ENCODE measurements around the gene COL27A1.

Gene COL27A1

GRCh38 chr9:114356792-114357191 is 201.5 kb downstream of the COL27A1 start:
- Histone ChIP-seq H2AFZ (ENCODE audit: low read depth) (no peak overlapping the region), H3K36me3 (ENCODE audit: insufficient read depth) (peaks cover 20% of the 10 kb centered on the region), H3K9ac (no peak overlapping the region), H3K79me2 (ENCODE audit: insufficient read depth, low read depth) (no peaks in the 10 kb centered on the region), H3K4me3 (IDR thresholded peaks at IDR 0.05; ENCODE audit: insufficient read depth, low read depth, low read length) (no peak overlapping the region), H3K27ac (no peak overlapping the region), H3K4me1 (ENCODE audit: low read depth, poor library complexity, severe bottlenecking) (peaks cover 6% of the 10 kb centered on the region), H3K4me2 (no peak overlapping the region), H3K27me3 (ENCODE audit: insufficient read depth, low read depth) (no peaks in the 10 kb centered on the region), H4K20me1 (ENCODE audit: insufficient read depth) (no peaks in the 10 kb centered on the region)
- TF ChIP-seq CTCF (conservative IDR thresholded peaks at IDR 0.05; ENCODE audit: low read depth, low read length): no peak

GRCh38 chr9:114357360-114357759 is 202.0 kb downstream of the COL27A1 start:
- Histone ChIP-seq H4K20me1 (ENCODE audit: insufficient read depth) (no peaks in the 10 kb centered on the region), H3K36me3 (ENCODE audit: insufficient read depth) (peaks cover 24% of the 10 kb centered on the region), H3K79me2 (ENCODE audit: insufficient read depth, low read depth) (no peaks in the 10 kb centered on the region), H3K4me1 (ENCODE audit: low read depth, poor library complexity, severe bottlenecking) (peaks cover under 1% of the 10 kb centered on the region), H3K4me2 (no peak overlapping the region), H3K9ac (no peak overlapping the region), H2AFZ (ENCODE audit: low read depth) (no peak overlapping the region), H3K27ac (no peak overlapping the region), H3K27me3 (ENCODE audit: insufficient read depth, low read depth) (no peaks in the 10 kb centered on the region), H3K4me3 (IDR thresholded peaks at IDR 0.05; ENCODE audit: insufficient read depth, low read depth, low read length) (no peak overlapping the region)
- no peak for TF ChIP-seq CTCF (conservative IDR thresholded peaks at IDR 0.05; ENCODE audit: low read depth, low read length)

- Histone ChIP-seq H3K27me3 (ENCODE audit: insufficient read depth, low read depth) (no peaks in the 10 kb centered on the region), H3K79me2 (ENCODE audit: insufficient read depth, low read depth) (no peaks in the 10 kb centered on the region), H3K4me1 (ENCODE audit: low read depth, poor library complexity, severe bottlenecking) (peaks cover 1% of the 10 kb centered on the region), H3K4me3 (IDR thresholded peaks at IDR 0.05; ENCODE audit: insufficient read depth, low read depth, low read length) (no peak overlapping the region), H2AFZ (ENCODE audit: low read depth) (no peak overlapping the region), H4K20me1 (ENCODE audit: insufficient read depth) (no peaks in the 10 kb centered on the region), H3K27ac (no peak overlapping the region), H3K4me2 (no peak overlapping the region), H3K36me3 (ENCODE audit: insufficient read depth) (peaks cover 25% of the 10 kb centered on the region), H3K9ac (no peak overlapping the region)
- no peak for TF ChIP-seq CTCF (conservative IDR thresholded peaks at IDR 0.05; ENCODE audit: low read depth, low read length)
Measured at GRCh38 chr9:114357911-114358328, 202.6 kb downstream of the COL27A1 start.

- TF ChIP-seq CTCF (conservative IDR thresholded peaks at IDR 0.05; ENCODE audit: low read depth, low read length): no peak
- H2AFZ ChIP-seq (ENCODE audit: low read depth): no peak overlapping the region
- H3K9ac ChIP-seq: no peak overlapping the region
- H3K27ac ChIP-seq: no peak overlapping the region
- H3K27me3 ChIP-seq (ENCODE audit: insufficient read depth, low read depth): no peaks in the 10 kb centered on the region
- H3K36me3 ChIP-seq (ENCODE audit: insufficient read depth): peaks cover 25% of the 10 kb centered on the region
- no peak overlapping the region for H3K4me3 ChIP-seq (IDR thresholded peaks at IDR 0.05; ENCODE audit: insufficient read depth, low read depth, low read length)
- no peak overlapping the region for H3K4me2 ChIP-seq
- no peaks in the 10 kb centered on the region for H4K20me1 ChIP-seq (ENCODE audit: insufficient read depth)
- peaks cover 20% of the 10 kb centered on the region for H3K4me1 ChIP-seq (ENCODE audit: low read depth, poor library complexity, severe bottlenecking)
- no peaks in the 10 kb centered on the region for H3K79me2 ChIP-seq (ENCODE audit: insufficient read depth, low read depth)
Measured at GRCh38 chr9:114359801-114360200, 204.5 kb downstream of the COL27A1 start.

Measured in KMS-11 (cell line).